SJCRH30 (cell line): Measurements from ENCODE around the gene CCND1. TPM values are rescaled to one million over a fixed set of nuclear protein-coding genes. Genes with fewer than 3 reads are reported as not detected.

Experiments used
- DNase-seq, 2 experiments: peaks; one replicate each; pipeline ENCODE4 v3.0.0-alpha.2; 2015 to 2020
- H3K27ac ChIP-seq: fragments of 250-450 bp; sonication (Bioruptor Pico); 2 replicates; pipeline ENCODE4 v1.5.1; 2020; ENCODE audit warnings: mild to moderate bottlenecking, moderate library complexity
- H3K27me3 ChIP-seq: fragments of 250-450 bp; sonication (Bioruptor Pico); 2 replicates; pipeline ENCODE4 v1.5.1; 2020; ENCODE audit warnings: mild to moderate bottlenecking, moderate library complexity
- H3K36me3 ChIP-seq: fragments of 250-450 bp; sonication (Bioruptor Pico); 2 replicates; pipeline ENCODE4 v1.5.1; 2020; ENCODE audit warnings: mild to moderate bottlenecking, moderate library complexity
- H3K4me1 ChIP-seq: fragments of 250-450 bp; sonication (Bioruptor Pico); 2 replicates; pipeline ENCODE4 v1.5.1; 2020; ENCODE audit warnings: mild to moderate bottlenecking, moderate library complexity
- H3K4me3 ChIP-seq: fragments of 250-450 bp; sonication (Bioruptor Pico); 2 replicates; pipeline ENCODE4 v1.5.1; 2020; ENCODE audit warnings: mild to moderate bottlenecking, moderate library complexity
- H3K9me3 ChIP-seq: fragments of 250-450 bp; sonication (Bioruptor Pico); replicated peaks from 2 replicates; pipeline ENCODE4 v1.5.1; 2020; ENCODE audit warnings: mild to moderate bottlenecking, moderate library complexity
- total RNA-seq: library from RNA; depleted of rRNA; stranded (reverse); fragments of >200 nt; shearing (Covaris generic); gene quantifications from 2 replicates; pipeline ENCODE4 v1.2.3, GENCODE V29; 2014; rRNA removed

CCND1 gene
- 80.3 and 81.9 TPM in 2 replicates for total RNA-seq

DNA sequence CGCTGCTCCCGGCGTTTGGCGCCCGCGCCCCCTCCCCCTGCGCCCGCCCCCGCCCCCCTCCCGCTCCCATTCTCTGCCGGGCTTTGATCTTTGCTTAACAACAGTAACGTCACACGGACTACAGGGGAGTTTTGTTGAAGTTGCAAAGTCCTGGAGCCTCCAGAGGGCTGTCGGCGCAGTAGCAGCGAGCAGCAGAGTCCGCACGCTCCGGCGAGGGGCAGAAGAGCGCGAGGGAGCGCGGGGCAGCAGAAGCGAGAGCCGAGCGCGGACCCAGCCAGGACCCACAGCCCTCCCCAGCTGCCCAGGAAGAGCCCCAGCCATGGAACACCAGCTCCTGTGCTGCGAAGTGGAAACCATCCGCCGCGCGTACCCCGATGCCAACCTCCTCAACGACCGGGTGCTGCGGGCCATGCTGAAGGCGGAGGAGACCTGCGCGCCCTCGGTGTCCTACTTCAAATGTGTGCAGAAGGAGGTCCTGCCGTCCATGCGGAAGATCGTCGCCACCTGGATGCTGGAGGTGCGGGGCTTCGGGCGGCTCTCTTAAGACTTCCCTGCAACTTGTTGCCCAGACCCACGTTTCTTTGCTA lies at the start of gene CCND1:
Gene CCND1, plus strand, starts transcription at position 162 of the 587 bp plus-strand sequence. Its CDS starts 158 bp downstream, at position 320.
- H3K9me3 ChIP-seq = no peaks in the 10 kb centered on the region
- H3K4me3 ChIP-seq = peak within 1 kb of the TSS; percentile 91
- DNase-seq = peak; percentile 80 to 85
- H3K36me3 ChIP-seq = peaks cover 9% of the 10 kb centered on the region; the same call in 1 of the 2 replicates
- no peaks in the 10 kb centered on the region for H3K27me3 ChIP-seq
- peak within 1 kb of the TSS; percentile 85 for H3K27ac ChIP-seq
- H3K4me1 ChIP-seq = peaks cover 4% of the 10 kb centered on the region; the same call in 1 of the 2 replicates

DNA sequence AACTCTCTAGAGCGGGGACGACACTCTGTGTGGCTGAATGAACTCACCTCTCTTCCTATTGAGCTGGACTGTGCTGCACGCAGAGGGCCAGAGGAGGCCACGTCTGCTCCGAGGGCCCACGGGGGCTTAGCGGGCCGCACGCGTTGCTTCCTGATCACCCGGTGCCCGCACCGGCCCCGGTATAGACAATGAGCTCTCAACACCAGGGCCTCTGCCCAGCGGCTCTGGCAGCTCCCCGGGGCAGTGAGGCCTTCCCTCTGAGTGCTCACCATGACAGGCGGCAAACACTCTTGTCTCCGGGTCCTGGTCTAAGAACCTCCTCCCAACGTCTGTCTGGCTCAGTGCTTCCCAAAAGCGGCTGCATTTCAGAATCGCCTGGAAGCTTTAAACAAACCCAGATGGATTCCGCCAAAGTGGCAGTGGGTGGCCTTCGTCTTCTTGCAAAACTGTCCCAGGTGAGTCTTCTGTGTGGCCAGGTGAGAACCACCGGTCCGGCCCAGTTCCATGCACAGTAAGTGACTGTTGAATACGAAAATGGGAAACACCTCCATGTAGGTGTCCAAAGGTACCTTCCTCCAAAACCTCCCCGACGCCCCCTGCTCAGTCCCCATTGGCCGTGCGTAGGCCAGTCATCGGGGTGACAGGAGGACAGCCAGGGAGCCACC lies 47.8 kb upstream of the CCND1 start:
- Histone ChIP-seq H3K4me3 (no peak overlapping the region), H3K27me3 (no peaks in the 10 kb centered on the region), H3K4me1 (no peaks in the 10 kb centered on the region), H3K27ac (no peak overlapping the region), H3K36me3 (no peaks in the 10 kb centered on the region), H3K9me3 (no peaks in the 10 kb centered on the region)
- DNase-seq = no peak

GRCh38 chr11:69593851-69594250 lies 47.1 kb upstream of the CCND1 start:
- H3K4me3 ChIP-seq = no peak overlapping the region
- no peak for DNase-seq
- no peaks in the 10 kb centered on the region for H3K36me3 ChIP-seq
- H3K27me3 ChIP-seq = no peaks in the 10 kb centered on the region
- H3K27ac ChIP-seq = no peak overlapping the region
- H3K9me3 ChIP-seq = no peaks in the 10 kb centered on the region
- no peaks in the 10 kb centered on the region for H3K4me1 ChIP-seq

- H3K27me3 ChIP-seq = no peaks in the 10 kb centered on the region
- H3K27ac ChIP-seq = no peak overlapping the region
- H3K9me3 ChIP-seq = no peaks in the 10 kb centered on the region
- no peak for DNase-seq
- no peak overlapping the region for H3K4me3 ChIP-seq
- H3K4me1 ChIP-seq = no peaks in the 10 kb centered on the region
- H3K36me3 ChIP-seq = no peaks in the 10 kb centered on the region
Observed at GRCh38 chr11:69594481-69594880, 46.5 kb upstream of the CCND1 start.

DNA sequence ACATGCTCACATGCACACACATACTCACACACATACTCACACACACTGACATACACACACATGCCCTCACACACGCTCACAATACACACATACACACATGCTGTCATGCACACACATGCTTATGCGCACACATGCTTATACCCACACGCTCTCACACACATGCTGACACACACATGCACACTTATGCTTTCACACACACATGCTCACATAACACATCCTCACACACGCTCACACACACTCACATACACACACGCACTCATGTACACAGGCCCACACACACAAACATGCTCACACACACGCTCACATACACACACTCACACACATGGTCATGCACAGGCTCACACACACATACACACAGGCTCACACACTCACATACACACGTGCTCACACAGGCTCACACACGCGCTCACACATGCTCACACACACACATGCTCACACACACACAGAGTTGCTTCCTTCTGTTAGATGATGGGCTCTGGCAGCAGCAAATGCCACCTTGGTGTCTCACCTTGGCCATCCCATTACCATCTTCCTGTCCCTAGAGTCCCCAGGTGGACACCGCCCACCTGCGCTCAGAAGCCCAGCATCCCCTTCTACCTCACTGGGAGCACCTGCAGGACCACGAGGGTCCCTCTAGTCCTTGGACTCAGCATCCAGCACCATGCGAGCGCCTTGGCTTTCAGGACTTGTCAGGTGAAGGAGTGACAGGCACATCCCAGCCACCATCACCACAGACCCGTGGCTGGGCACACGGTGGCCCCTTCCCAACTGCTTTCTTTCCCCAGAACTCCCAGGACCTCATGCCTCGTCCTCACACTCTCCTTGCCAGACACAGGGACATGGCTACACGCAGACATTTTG lies 44.9 kb upstream of the CCND1 start:
- Histone ChIP-seq H3K4me3 (no peak overlapping the region), H3K9me3 (no peaks in the 10 kb centered on the region), H3K27ac (no peak overlapping the region), H3K36me3 (no peaks in the 10 kb centered on the region), H3K27me3 (no peaks in the 10 kb centered on the region), H3K4me1 (no peaks in the 10 kb centered on the region)
- no peak for DNase-seq

DNA sequence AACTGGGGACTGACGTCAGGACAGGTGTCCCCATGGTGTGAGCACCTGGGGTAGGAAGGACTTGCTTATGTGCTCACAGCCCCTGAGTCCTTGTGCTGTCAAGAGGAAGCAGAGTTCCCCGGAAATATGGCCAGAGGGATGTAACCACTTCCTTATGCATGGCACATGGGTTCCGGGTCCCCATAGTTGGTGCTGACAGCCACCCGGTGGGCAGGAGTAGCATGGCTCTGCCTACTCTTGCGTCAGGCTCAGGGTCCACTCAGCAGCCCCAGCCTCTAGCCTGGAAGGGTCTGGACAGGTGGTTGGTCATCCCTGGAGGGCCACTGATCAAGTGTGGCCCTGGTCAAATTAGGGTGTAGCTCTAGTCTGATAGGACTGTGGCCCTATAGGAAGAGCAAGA lies 42.8 kb upstream of the CCND1 start:
- peak; percentile 15 to 28 for DNase-seq
- H3K36me3 ChIP-seq = no peaks in the 10 kb centered on the region
- H3K27ac ChIP-seq = no peak overlapping the region
- H3K4me3 ChIP-seq = no peak overlapping the region
- H3K4me1 ChIP-seq = no peaks in the 10 kb centered on the region
- no peaks in the 10 kb centered on the region for H3K27me3 ChIP-seq
- H3K9me3 ChIP-seq = no peaks in the 10 kb centered on the region

GRCh38 chr11:69599502-69599901 lies 41.5 kb upstream of the CCND1 start:
- Histone ChIP-seq H3K27ac (no peak overlapping the region), H3K4me3 (no peak overlapping the region), H3K4me1 (no peaks in the 10 kb centered on the region), H3K9me3 (no peaks in the 10 kb centered on the region), H3K36me3 (no peaks in the 10 kb centered on the region), H3K27me3 (no peaks in the 10 kb centered on the region; the same call in 1 of the 2 replicates)
- peak in 1 of 2 experiments; percentile 24 for DNase-seq

DNA sequence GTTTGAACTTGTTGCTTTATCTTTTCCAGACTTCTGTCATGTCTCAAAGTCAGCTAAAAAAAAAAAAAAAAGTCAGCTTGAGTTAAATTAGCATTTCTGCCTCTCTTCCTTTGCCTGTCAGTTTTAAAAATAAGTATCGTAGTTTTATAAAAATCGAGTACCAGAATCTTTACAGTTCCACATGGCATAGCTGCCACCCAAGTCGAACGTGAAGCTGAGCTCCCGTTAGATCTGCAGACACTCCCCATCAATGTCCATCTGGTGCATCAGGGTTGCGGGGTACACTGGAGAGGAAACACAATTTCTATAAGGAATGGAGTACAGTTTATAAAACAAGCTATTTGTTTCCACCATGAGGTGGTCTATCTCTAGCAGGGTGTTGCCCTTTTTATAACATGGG lies 41.0 kb upstream of the CCND1 start:
- H3K27me3 ChIP-seq = no peaks in the 10 kb centered on the region; the same call in 1 of the 2 replicates
- no peak for DNase-seq
- no peak overlapping the region for H3K27ac ChIP-seq
- H3K36me3 ChIP-seq = no peaks in the 10 kb centered on the region
- H3K4me1 ChIP-seq = no peaks in the 10 kb centered on the region
- H3K4me3 ChIP-seq = no peak overlapping the region
- H3K9me3 ChIP-seq = no peaks in the 10 kb centered on the region

- Histone ChIP-seq H3K4me3 (no peak overlapping the region), H3K27ac (no peak overlapping the region), H3K9me3 (no peaks in the 10 kb centered on the region), H3K4me1 (no peaks in the 10 kb centered on the region), H3K36me3 (no peaks in the 10 kb centered on the region), H3K27me3 (no peaks in the 10 kb centered on the region; the same call in 1 of the 2 replicates)
- no peak for DNase-seq
Observed at GRCh38 chr11:69601011-69601975, 39.7 kb upstream of the CCND1 start.

DNA sequence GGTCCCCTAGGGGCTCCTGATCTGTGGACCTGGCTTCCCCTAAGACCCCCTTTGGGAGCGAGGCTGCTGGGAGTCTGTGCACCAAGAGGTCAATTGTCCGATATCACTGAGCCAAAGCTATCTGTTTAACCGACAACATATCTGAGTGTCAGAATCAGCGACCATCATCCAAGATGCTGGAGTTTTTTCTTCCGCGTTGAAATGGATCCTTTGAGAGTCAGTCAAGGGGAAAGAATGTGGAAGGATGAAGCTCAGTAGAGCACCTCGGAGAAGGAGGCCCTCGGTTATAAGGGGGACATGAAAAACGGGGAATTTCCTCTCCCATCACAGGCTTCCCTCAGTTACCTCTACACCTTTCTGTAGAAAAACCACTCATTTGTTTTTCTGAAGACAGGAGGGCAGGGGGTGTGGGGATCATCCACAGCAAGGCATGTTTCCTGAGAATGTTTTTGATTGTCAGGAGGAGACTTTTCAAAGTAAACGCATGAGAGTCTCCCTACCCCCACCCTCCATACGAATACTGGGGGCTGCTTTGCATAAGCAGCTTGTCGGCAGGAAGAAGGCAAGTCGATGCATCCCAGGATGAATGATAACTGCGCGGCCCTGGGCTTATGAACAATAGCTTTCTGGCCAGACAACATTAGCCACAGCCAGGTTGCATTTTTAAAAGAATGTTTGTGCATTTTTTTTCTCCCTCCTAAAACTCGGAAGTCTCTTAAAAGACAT lies 37.7 kb upstream of the CCND1 start:
- Histone ChIP-seq H3K27ac (no peak overlapping the region), H3K4me1 (no peaks in the 10 kb centered on the region), H3K27me3 (no peaks in the 10 kb centered on the region; the same call in 1 of the 2 replicates), H3K36me3 (no peaks in the 10 kb centered on the region), H3K9me3 (no peaks in the 10 kb centered on the region), H3K4me3 (no peak overlapping the region)
- DNase-seq = no peak

DNA sequence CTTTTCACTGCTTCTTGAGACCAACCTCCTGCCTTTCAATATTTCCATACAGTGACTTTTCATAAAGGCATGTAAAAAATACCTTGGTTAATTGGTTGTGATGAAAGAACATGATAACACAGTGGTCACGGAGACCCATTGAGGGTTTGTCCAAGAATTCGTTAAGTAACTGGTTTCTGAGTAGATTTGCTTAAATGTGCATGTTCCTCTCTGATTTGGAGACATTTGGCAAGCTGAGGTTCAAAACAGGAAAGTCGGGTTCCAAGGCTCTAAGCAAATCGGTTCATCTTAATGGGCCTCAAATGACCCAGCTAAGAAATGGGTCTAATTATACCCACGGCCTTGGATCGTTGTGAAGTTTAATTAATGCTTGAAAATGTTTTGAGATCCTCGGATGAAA lies 36.9 kb upstream of the CCND1 start:
- no peak for DNase-seq
- no peak overlapping the region for H3K27ac ChIP-seq

DNA sequence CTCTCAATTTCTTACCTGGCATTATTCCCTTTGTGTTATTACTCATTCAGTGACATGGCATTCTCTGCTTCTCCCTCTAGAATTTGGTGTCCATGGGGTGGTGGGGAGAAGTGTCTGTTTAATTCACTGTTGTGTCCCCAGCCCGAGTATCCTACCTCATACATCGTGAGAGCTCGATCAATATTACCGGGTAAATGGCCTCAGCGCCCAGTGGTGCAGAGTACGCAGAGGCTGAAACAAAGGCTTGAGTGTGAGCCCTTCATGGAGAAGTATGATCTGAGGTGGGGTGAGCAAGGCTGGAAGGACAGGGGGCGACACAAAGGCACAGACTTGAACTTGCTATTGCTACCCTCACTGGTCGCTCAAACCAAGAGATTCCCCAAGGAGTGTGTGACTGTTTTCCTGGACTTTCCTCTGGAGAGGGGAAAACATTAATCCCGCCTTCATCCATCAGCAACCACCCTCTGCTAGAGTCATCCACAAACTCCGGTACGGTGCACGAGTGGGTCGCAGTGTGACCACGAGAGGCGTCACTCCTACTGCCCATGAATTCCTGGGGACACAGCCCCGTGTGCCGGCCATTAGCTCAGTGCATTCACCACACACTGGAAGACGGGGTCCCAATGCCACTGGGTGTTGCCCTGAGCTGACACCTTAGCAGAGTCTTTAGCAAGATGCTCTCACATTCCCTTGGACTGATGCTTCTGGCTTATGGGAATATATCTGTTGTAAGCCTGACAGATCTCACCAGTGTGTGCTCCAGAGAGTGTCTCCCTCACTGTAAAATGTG lies 35.0 kb upstream of the CCND1 start:
- H3K9me3 ChIP-seq = 0 out of 2 replicates have a peak, but pooled peaks cover 3% of the 10 kb centered on the region
- no peak overlapping the region for H3K27ac ChIP-seq
- DNase-seq = no peak

More for the DNA sequence above, 36.9 kb upstream of the CCND1 start:
- Histone ChIP-seq H3K36me3 (no peaks in the 10 kb centered on the region), H3K9me3 (0 out of 2 replicates have a peak, but pooled peaks cover 3% of the 10 kb centered on the region), H3K4me3 (no peak overlapping the region), H3K4me1 (no peaks in the 10 kb centered on the region), H3K27me3 (no peaks in the 10 kb centered on the region; the same call in 1 of the 2 replicates)

GRCh38 chr11:69609351-69609750 lies 31.6 kb upstream of the CCND1 start:
- Histone ChIP-seq H3K27me3 (no peaks in the 10 kb centered on the region), H3K36me3 (no peaks in the 10 kb centered on the region), H3K9me3 (0 out of 2 replicates have a peak, but pooled peaks cover 3% of the 10 kb centered on the region), H3K27ac (no peak overlapping the region), H3K4me3 (no peak overlapping the region), H3K4me1 (no peaks in the 10 kb centered on the region)
- no peak for DNase-seq

More for the DNA sequence above, 35.0 kb upstream of the CCND1 start:
- no peaks in the 10 kb centered on the region for H3K36me3 ChIP-seq
- no peaks in the 10 kb centered on the region for H3K4me1 ChIP-seq
- no peaks in the 10 kb centered on the region; the same call in 1 of the 2 replicates for H3K27me3 ChIP-seq
- no peak overlapping the region for H3K4me3 ChIP-seq
